Motor neuron (in vitro differentiated cells): ENCODE data around the gene TMC8. TPM values are rescaled to one million over a fixed set of nuclear protein-coding genes. Genes with fewer than 3 reads are reported as not detected.
A peak's percentile ranks its signal among the peaks of the same experiment; 100 is the strongest.
"Not testable (repeated sequence)": the region's sequence is repeated elsewhere in the genome, so short reads cannot be mapped to it uniquely, and the experiment has no call there.

Experiments
- ATAC-seq, 8 experiments: fragments of 200-7000 bp; cut with Tn5 transposase; replicated peaks in 6 of 8; 2 replicates each; pipeline ENCODE4 v1.8.0; 2021; ENCODE audit warnings: mild to moderate bottlenecking in 8 of 8, moderate library complexity in 8 of 8
- H3K27ac ChIP-seq, 2 donors: fragments of 250-450 bp; sonication (Bioruptor Pico); 2 replicates each; pipeline ENCODE4 v1.9.0; 2021; ENCODE audit warnings: antibody characterized with exemption in 2 of 2, mild to moderate bottlenecking in 2 of 2, moderate library complexity in 1 of 2
- H3K4me1 ChIP-seq, 2 donors: fragments of 250-450 bp; sonication (Bioruptor Pico); replicated peaks in 1 of 2; 2 replicates each; pipeline ENCODE4 v1.6.1; 2021; ENCODE audit warnings: antibody characterized with exemption in 2 of 2, mild to moderate bottlenecking in 2 of 2, moderate library complexity in 1 of 2
- H3K4me3 ChIP-seq, 5 donors: fragments of 250-450 bp; sonication (Bioruptor Pico); 2 replicates each; pipeline ENCODE4 v1.9.0; 2021; ENCODE audit warnings: antibody characterized with exemption in 5 of 5, mild to moderate bottlenecking in 5 of 5, moderate library complexity in 4 of 5
- WGBS, 10 experiments: fragments of 450-650 bp; shearing (Covaris generic); methylation state at CpG; one replicate each; pipeline ENCODE4 v1.0.0; 2022; 5-methylcytosine and 5-hydroxymethylcytosine counted together
- in situ Hi-C, 9 experiments: fragments of 400-800 bp; cut with MboI; loops; one replicate each; pipeline ENCODE4 v1.15.0; 2021; ENCODE audit warnings: low sequenced_read_pairs in 9 of 9, low pct_unique_long_range_greater_than_20kb in 2 of 9; ENCODE audit not compliant: unreplicated experiment in 9 of 9
- total RNA-seq, 8 experiments: library from RNA; unstranded; fragments of 300-600 nt; gene quantifications; 2 replicates each; pipeline versions ENCODE4 v1.2.3 to v1.2.4, GENCODE V29; 2022

Gene TMC8
- total RNA-seq, 8 experiments from 2014 or later: 0.10 to 1.4 (median 0.58) TPM; not detected in 1

DNA sequence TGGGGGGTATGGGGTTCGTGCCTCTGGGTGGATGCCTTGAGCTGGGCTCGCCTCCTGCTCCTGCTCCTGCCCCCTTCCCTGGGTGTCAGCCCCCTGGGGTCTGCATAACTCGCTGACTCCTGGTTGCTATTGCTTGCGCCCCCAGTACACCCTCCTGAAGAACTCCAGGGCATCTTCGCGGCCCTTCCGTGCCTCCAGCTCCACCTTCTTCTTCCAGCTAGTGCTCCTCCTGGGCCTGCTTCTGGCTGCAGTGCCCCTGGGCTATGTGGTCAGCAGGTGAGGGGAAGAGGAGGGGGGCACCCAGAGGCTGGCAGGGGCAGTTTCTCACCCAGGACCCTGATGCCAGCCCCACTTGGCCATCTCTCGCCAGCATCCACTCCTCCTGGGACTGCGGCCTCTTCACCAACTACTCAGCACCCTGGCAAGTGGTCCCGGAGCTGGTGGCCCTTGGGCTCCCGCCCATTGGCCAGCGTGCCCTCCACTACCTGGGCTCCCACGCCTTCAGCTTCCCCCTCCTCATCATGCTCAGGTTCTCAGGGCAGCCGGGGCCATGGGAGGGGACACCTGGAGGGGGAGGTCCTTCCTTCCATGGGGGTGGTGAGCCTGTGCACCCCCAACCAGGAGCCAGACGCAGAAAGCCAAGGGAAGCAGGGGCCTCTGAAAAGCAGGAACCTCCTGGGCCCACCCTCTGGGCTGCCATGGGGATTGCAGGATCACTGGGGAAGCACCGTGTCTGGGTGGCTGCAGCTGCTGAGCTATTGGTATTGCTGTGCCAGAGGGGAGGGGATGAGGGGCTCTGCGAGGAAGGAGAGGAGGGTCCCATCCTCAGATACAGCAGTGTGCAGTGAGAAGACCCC lies 7.9 kb downstream of the TMC8 start:
- Histone ChIP-seq H3K4me1 (peaks cover 0 to 3% of the 10 kb centered on the region in 2 donors), H3K4me3 (no peak overlapping the region), H3K27ac (no peak overlapping the region)
- 80 to 100% (median 80%) methylated on average over 1 to 2 of the region's 17 CpGs; no CpG with 5 or more reads in 6 of the 10 experiments for WGBS, 10 experiments
- no peak for ATAC-seq
- in situ Hi-C loops: no loop called here

DNA sequence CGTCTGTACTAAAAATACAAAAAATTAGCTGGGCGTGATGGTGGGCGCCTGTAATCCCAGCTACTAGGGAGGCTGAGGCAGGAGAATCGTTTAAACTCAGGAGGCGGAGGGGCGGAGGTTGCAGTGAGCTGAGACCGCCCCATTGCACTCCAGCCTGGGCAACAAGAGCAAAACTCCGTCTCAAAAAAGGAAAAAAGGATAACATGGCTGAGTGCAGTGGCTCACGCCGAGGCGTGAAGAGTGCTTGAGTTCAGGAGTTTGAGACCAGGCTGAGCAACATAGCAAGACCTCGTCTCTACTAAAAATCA lies 9.2 kb downstream of the TMC8 start:
- not testable (repeated sequence) for ATAC-seq, H3K4me3 ChIP-seq
- WGBS, 10 experiments: 80 to 94% (median 88%) methylated on average over 1 to 9 of the region's 12 CpGs; no CpG with 5 or more reads in 2 of the 10 experiments

DNA sequence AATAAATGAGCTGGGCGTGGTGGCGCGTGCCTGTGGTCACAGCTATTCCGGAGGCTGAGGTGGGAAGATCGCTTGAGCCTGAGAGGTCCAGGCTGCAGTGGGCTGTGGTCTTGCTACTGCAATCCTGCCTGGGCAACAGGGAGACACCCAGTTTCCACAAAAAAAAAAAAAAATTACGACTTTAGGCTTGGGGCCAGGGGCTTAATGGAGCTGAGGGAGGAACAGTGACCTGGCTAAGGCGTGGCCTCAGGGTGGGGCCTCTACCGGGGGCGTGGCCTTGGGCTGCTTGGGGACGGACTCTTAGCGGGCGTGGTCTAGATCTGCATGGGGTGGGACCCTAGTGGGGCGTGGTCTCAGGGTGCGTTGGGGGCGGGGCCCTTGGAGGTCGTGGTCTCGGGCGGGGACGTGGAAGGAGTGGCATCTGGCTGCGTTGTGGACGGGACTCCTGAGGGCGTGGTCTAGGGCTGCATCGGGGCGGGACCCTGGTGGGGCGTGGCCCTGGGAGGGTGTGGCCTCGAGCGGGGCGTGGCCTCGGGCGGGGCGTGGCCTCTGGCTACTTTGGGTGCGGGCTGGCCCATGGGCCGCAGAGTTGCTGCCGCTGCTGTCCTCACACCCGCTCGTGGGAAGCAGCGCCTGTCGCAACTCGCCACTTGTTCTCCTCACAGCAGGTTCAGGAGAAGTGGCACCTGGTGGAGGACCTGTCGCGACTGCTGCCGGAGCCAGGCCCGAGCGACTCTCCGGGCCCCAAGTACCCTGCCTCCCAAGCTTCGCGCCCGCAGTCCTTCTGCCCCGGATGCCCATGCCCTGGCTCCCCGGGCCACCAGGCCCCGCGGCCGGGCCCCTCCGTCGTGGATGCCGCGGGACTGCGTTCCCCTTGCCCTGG lies 9.8 kb downstream of the TMC8 start:
- Histone ChIP-seq H3K4me3 (no peak overlapping the region), H3K27ac (no peak overlapping the region), H3K4me1 (peaks cover 15 to 21% of the 10 kb centered on the region in 2 donors)
- in situ Hi-C loops: no loop called here
- peak; percentile 49 to 86 (median 80) for ATAC-seq
- WGBS, 10 experiments: 0 to 71% (median 43%) methylated on average over 1 to 7 of the region's 58 CpGs; no CpG with 5 or more reads in 4 of the 10 experiments

More for the DNA sequence above, 9.2 kb downstream of the TMC8 start:
- in situ Hi-C loops, H3K27ac ChIP-seq: not testable (repeated sequence)
- peaks cover 9 to 15% of the 10 kb centered on the region in 2 donors for H3K4me1 ChIP-seq

GRCh38 chr17:78141437-78142118 lies 11.0 kb downstream of the TMC8 start:
- peaks cover 17 to 23% of the 10 kb centered on the region in 2 donors for H3K4me1 ChIP-seq
- in situ Hi-C loops: no loop called here
- no peak for ATAC-seq
- no peak overlapping the region for H3K4me3 ChIP-seq
- H3K27ac ChIP-seq: no peak overlapping the region
- 56 to 100% (median 88%) methylated on average over 1 to 14 of the region's 20 CpGs; no CpG with 5 or more reads in 4 of the 10 experiments for WGBS, 10 experiments

DNA sequence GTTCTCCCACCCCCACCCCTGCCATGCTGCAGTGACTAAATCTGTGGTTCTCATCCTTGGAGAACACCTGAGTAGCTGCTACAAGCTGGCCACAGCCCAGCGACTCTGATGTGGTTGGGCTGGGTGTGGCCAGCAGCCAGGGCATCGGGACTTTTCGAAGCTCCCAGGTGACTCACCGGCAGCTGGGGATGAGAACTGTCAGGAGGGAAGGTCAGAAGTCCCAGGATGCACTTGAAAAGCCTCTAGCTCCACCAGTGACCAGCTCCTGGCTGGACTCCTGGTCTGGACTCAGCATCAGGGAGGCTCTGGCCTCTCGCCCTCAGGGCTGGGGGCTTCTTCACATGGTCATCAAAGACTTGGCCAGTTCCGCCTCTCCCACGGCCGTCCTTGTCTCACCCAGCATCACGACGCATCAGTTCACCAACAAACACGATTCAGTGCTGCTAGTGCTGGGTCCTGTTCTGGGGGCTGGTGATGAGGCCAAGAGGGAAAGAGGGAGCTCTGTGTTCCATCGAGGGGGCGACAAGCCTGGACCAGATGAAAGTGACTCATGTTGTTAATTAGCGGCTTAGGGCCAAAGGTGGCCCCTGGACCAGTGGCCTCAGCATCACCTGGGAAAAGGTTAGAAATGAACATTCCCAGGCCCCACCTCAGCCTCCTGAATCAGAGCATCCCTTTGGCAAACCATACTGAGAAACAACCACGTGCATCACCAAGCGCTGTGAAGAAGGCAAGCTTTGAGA lies 11.7 kb downstream of the TMC8 start:
- ATAC-seq: no peak
- in situ Hi-C loops: no loop called here
- Histone ChIP-seq H3K4me1 (peaks cover 17 to 25% of the 10 kb centered on the region in 2 donors), H3K27ac (no peak overlapping the region), H3K4me3 (no peak overlapping the region)
- WGBS, 10 experiments: 60 to 91% (median 78%) methylated on average over 1 to 6 of the region's 16 CpGs; no CpG with 5 or more reads in 3 of the 10 experiments

DNA sequence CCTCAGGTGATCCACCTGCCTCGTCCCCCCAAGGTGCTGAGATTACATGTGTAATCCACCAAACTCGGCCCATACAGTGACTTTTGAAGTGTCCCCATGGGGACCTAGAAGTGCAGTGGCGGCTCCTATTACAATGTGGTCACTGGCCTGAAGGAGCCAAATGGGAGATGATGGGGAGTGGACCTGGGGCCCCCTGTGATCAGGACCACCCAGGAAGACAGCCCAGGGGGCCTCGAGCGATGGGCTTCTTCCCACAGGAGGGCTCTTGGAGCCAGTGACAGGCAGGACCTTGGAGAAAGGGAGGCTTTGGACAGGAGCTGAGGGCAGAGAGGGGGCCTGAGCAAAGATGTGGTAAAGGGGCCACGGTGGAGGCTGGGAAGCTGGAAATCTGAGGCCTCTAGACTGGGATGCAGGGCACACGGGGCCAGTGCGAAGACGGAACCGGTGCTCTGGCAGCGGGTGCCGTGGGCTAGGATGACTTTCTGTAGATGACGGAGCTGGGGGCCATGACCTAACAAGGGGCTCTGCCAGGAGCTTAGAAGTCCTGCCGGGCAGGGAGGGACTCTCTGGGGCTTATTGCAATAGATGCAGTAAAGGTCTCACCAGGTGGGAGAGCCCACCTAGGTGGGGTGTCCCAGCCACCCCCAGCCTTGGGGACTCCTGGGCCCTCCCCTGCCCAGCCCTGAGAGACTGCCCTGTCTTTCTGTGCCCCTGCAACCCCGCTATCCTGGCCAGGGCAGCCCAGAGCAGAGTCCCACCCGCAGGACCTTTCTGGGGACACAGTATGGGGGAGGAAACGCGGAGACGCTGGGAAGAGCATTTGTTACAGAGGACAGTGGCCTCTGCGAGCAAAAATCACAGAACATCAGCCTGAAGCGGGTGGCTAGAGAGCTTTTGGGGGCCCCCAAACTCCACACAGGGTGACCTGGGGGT lies 12.9 kb downstream of the TMC8 start:
- no peak for ATAC-seq
- WGBS, 10 experiments: 70 to 100% (median 95%) methylated on average over 2 to 8 of the region's 21 CpGs; no CpG with 5 or more reads in 4 of the 10 experiments
- H3K27ac ChIP-seq: no peak overlapping the region
- no peak overlapping the region for H3K4me3 ChIP-seq
- H3K4me1 ChIP-seq: peaks cover 17 to 29% of the 10 kb centered on the region in 2 donors
- in situ Hi-C loops: no loop called here

- ATAC-seq: peak in 4 of 8 experiments; percentile 5 to 39 (median 18)
- H3K27ac ChIP-seq: no peak overlapping the region
- H3K4me3 ChIP-seq: no peak overlapping the region
- H3K4me1 ChIP-seq: peaks cover 17 to 29% of the 10 kb centered on the region in 2 donors
- WGBS, 10 experiments: 6 to 87% (median 62%) methylated on average over 2 to 5 of the region's 11 CpGs; no CpG with 5 or more reads in 3 of the 10 experiments
- in situ Hi-C loops: no loop called here
Measured at GRCh38 chr17:78144147-78144719, 13.7 kb downstream of the TMC8 start.

GRCh38 chr17:78144736-78145641 lies 14.4 kb downstream of the TMC8 start:
- H3K4me3 ChIP-seq: no peak overlapping the region
- ATAC-seq: peak; percentile 49 to 84 (median 66)
- H3K4me1 ChIP-seq: peaks cover 17 to 29% of the 10 kb centered on the region in 2 donors
- H3K27ac ChIP-seq: peak overlapping the region in 1 of 2 donors; percentile 57
- in situ Hi-C loops: no loop called here
- WGBS, 10 experiments: 0 to 100% (median 63%) methylated on average over 1 to 4 of the region's 18 CpGs; no CpG with 5 or more reads in 4 of the 10 experiments

GRCh38 chr17:78146471-78146869 lies 15.9 kb downstream of the TMC8 start:
- no peak for ATAC-seq
- 100% methylated on average over 2 to 3 of the region's 7 CpGs; no CpG with 5 or more reads in 8 of the 10 experiments for WGBS, 10 experiments
- Histone ChIP-seq H3K4me1 (peaks cover 17 to 28% of the 10 kb centered on the region in 2 donors), H3K4me3 (no peak overlapping the region), H3K27ac (no peak overlapping the region)
- in situ Hi-C loops: no loop called here

DNA sequence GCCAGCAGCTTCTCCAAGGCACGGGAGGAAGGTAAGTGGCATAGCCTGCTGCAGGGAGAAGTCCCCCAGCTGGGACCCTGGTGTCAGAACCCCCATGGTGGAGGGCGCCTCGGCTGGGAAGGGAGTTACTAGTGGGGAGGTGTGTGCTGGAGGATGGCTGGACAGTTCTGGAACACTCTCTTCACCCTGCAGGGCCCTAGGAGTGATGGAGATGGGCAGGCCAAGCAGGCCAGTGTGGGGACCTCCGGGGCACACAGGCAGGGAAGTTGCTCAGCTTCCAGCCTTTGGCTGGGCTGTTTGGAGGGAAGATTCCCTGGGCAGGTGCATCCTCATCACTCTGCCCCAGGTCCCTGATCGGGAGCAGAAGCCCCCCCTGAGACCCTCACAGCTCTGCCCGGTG lies 16.3 kb downstream of the TMC8 start:
- in situ Hi-C loops: no loop called here
- WGBS, 10 experiments: 100% methylated on average over 1 of the region's 6 CpGs; no CpG with 5 or more reads in 9 of the 10 experiments
- H3K27ac ChIP-seq: no peak overlapping the region

More for the DNA sequence above, 16.3 kb downstream of the TMC8 start:
- H3K4me1 ChIP-seq: peaks cover 17 to 32% of the 10 kb centered on the region in 2 donors
- no peak overlapping the region for H3K4me3 ChIP-seq
- ATAC-seq: no peak
